NCI-H524 treated with DMSO at 0.1 percent for 48 hours (cell line): Measurements from ENCODE around the gene CXorf58.
"Not testable (repeated sequence)": the region's sequence is repeated elsewhere in the genome, so short reads cannot be mapped to it uniquely, and the experiment has no call there.

Experiments used
- DNase-seq: peaks from one replicate; lab custom pipeline; 2025; lab: John Stamatoyannopoulos, UW

The CXorf58 gene, protein sequence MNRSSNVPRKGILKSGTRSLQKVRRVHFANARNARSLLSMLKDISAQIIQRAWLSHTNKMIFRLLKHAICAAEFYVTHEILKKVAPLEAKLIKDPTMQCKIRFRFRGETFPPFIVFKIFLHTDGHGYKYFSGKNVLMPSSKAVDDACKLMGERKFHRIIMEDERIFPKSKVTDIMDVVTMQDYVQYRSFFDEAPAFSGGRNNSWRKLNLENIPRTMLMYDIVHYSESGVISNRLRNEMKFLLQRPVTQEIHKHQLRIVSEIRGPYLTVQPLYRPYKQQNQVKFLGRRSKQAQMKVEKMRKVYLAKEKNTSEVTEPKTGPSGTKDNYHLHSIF

DNA sequence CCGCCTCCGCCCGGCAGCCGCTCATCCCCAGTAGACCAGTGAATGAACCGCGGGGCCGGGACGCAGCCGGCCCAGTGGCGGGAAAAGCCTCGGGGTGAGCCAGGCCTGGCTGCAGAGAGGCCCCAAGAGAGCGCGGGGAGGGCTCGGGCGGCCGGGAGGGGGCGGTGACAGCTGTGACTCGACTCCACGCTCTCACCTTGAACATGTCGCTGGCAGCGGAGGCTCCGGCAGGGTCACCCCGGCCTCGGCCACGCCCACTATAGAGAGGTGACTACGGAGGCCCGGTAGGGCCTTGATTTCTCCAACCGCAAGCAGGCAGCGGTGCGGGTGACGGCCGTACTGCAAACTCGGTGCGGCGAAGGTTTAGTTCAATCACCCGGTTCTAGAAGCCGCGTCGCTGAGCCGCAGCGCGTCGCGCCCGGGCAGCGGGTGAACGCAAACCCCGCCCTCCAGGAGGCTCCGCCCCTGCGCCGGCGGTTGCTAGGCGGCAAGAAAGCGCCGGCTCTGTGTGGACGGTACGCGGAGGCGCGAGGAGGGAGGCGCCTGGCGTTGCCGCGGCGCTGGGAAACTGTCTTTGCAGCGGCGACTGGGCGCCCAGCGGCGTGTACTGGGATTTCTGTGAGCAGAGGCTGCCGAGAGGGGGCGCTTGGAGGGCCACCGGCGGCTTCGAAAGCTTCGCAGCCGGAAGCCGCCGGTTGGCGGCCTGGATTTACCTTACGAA, at the start of gene CXorf58, which contains the start of gene APOO:
Gene CXorf58 (plus strand): TSS at position 509 of the 721 bp plus-strand sequence. CDS start 2,297 bp downstream, outside the sequence.
Gene APOO (minus strand): TSS at position 441 of the 721 bp plus-strand sequence. CDS start 236 bp downstream, at position 205.
- DNase-seq: peak; percentile 83

DNA sequence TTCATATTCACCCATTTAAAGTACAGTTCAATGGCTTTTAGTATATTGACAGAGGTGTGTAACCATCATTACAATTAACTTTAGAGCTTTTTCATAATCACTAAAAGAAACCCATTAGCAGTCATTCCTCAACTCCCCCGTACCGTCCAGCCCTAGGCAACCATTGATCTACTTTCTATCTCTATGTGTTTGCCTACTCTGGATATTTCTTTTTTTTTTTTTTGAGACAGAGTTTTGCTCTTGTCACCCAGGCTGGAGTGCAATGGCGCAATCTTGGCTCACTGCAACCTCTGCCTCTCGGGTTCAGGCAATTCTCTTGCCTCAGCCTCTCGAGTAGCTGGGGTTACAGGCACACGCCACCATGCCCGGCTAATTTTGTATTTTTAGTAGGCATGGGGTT, 48.6 kb upstream of the CXorf58 start:
- not testable (repeated sequence) for DNase-seq

DNA sequence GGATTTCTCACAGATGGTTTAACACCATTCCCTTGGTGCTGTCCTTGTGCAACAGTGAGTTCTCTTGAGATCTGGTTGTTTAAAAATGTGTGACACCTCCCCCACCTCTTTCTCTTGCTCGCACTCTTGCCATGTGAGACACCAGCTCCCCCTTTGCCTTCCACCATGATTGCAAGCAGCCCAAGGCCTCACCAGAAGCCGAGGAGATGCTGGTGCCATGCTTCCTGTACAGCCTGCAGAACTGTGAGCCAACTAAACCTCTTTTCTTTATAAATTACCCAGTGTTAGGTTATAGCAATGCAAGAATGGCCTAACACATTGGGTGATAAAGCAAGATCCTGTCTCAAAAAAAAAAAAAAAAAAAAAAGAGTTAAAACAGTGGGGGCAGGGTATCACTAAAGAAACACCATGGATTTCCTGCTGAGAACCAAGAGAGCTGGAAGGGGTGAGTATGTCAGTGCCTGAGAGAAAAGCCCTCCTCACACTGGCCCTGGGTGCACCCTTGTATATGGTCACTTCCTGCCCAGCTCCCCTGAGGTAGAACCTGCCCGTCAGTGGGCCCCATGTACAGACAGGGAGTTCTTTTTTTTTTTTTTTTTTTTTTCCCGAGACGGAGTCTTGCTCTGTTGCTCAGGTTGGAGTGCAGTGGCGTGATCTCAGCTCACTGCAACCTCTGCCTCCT, 46.5 kb upstream of the CXorf58 start:
- DNase-seq: no peak

DNA sequence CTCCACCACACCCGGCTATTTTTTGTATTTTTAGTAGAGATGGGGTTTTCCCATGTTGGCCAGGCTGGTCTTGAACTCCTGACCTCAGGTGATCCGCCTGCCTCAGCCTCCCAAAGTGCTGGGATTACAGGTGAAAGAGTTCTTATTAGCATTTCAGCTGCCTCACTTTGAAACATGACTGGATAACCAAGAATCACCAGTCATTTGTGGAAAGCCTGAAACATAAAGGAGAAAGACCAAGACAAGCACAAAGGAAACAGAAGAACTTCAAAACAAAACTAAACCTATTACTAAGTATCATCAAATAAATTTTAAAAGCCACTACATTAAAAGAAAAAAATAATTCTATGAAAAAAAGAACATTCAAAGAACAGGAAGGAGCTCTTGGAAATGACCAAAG, 45.9 kb upstream of the CXorf58 start:
- DNase-seq: not testable (repeated sequence)

DNA sequence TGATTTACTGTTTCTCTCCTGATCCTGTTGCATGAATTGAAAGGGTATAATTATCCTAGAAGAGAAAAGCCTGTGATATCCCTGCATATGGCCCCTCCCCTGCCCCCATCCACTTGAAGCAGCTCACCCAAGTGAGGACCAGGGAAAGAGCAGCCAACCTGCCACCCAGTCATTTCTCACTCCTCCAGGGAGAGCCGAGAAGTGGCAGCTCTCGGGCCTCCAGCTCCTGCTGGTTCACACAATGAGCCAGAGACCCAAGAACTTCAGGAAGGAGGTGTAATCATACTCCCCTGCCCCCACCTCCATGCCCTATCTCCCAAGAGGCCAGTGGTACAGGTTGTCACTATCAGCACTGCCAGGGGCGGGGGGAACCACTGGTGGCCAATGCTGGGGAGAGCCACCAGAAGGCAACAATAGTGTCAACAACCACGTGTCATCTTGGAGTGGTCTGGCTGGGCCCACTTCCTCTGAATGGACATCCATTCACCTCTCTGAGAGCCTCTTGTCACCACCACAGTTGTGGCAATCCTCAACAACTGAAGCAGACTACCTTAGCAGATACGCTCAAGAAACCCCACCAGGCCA, 43.0 kb upstream of the CXorf58 start:
- DNase-seq: peak; percentile 14

DNA sequence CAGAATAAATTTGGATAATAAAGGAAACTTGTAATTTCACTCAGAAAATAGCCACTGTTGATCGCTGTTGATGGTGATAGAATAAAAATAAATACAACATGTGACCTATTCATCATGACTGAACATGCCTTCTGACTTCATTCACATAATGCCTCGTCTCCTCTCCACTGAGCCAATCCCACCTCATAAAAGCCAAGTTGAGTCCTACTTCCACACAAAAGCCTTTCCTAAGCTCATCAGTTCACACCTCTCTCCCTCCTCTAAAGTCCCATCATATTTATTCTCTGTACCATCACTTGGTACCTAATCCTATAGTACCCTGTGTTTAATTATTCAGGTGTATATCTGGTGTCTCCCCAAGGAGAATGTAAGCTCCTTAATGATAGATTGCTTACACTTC, 37.8 kb upstream of the CXorf58 start:
- no peak for DNase-seq

DNA sequence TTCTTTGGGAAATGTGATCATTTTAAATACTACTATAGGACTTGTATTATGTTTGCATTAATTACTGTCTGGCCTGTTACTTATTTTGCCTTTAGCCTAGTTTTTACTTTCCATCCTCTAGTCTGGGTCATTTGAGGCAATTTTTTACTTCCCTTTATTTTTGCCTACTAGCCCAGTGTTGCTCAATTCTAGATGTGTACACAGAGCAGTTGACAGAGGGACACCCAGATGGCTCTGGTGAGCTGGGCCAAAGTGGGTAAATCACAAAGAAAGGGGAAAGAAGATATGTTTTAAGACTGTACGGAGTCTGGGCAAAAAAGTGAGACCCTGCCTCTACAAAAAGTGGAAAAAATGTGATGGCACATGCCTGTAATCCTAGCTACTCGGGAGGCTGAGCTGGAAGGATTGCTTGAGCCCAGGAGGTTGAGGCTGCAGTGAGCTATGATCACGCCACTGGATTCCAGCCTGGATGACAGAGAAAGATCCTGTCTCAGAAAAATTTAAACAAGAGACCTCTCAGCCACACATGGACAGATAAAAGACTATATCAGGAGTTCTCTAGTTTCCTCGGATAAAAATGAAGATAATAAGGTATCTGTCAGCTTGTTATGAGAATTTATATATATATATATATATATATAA, 35.8 kb upstream of the CXorf58 start:
- DNase-seq: no peak

DNA sequence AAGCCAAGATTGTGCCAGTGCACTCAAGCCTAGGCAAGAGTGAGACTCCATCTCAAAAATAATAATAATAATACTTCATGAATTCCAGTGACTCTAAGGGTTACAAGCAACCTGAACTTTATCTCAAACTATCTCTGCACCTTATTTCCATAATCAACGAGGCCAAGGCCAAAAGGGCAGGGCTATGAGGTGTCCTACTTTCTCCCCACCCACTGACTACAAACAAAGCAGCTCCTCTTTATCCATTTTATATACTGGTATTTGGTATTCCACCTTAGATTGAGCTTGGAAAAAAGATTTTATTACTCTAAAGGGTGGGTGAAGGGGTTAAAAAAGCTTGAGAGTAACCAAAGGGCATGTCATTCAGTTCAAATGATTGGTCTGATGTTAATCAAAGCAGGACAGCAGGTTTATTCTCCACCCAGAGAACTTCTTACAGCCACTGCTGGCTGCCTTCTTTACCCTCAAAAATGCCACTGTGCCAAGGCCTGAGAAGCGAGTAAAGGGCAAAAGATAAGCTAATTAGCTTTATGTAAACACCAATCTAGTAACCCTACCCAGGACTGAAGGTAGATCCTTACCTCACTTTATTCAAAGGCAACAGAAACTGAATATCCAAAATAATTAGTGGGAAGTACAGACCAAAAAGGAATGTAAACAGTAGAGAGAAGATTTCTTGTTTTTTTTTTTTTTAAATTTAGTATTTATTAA, 28.3 kb upstream of the CXorf58 start:
- DNase-seq: no peak

DNA sequence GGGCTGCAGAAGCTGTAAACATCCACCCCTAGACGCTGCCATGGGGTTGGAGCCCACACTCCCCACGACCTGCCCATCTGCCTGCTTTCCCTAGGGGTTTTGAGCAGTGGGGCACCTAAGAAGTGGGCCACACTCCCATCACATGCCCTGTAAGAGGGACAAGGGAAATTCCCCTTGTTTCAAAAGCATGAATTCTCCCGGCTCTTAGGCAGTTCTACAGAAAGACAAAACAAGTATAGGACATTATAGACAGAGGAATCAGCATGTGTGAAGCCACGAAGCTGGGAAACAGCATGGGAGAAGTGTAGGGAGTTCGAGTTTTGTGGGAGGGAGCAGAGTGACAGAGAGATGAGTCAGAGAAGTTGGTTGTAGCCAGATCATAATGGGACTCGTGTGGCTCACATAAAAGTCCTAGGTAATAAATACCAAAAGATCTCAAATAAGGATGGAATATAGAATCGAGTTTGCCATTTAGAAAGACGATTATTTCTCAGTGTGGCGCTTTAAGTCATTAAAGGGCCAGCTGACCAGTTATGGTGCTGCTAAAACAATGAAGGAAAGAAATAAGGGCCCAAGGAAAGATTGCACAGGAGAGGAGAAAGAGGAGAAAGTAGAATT, 24.0 kb upstream of the CXorf58 start:
- DNase-seq: no peak

DNA sequence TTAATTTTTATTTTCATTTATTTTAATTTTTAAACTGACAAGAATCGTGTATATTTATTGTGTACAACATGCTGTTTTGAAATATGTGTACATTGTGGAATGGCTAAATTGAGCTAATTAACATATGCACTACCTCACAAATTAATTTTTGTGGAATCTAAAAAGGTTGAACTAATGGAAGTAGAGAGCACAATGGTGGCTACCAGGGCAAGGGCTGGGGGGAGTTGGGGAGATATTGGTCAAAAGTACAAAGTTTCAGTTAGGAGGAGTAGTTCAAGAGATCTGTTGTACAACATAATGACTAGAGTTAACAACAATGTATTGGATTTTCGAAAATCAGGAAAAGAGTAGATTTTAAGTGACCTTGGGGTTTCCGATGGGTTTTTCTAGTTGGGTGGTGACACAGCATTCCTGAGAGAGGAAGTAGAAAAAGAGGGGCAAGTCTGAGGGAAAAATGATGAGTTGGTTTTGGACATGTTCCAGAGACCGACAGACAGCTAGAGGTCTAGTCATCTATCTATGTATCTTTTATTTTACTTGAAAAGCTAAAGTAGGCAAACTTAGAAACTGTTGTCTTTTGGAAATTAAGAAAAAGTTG, 23.3 kb upstream of the CXorf58 start:
- DNase-seq: no peak

DNA sequence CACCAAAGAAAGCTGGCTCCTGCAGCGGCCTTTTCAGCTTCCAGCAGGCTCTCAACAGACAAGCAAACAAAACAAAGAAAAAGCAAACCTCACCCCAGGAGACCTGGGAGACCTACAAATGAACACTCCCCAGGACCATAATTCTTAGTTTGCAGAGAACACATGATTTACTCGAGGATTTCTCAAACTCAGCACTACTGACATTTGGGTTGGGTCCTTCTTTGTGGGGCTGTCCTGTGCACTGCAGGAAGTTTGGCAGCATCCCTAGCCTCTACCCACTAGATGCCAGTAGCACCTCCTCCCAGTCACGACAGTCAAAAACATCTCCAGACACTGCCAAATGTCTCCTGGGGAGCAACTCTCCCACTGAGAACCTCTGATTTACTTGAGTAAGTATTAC, 22.0 kb upstream of the CXorf58 start:
- no peak for DNase-seq

DNA sequence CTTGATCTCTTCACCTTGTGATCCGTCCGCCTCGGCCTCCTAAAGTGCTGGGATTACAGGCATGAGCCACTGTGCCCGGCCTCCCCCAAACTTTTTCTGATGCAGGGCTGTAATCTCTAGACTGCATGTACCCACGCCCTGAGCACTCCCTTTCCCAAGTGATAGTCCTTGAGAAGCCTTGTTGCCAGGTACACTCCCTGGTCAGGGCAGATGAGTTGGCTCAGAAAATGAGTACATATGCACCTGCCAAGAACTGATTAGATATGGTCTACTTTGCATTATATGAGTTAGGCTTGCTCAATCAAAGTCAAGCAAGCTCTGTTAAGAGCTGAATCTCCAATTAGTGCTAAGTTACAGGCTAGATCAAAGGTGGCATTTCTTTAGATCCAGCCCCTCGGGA, 20.4 kb upstream of the CXorf58 start:
- DNase-seq: no peak

DNA sequence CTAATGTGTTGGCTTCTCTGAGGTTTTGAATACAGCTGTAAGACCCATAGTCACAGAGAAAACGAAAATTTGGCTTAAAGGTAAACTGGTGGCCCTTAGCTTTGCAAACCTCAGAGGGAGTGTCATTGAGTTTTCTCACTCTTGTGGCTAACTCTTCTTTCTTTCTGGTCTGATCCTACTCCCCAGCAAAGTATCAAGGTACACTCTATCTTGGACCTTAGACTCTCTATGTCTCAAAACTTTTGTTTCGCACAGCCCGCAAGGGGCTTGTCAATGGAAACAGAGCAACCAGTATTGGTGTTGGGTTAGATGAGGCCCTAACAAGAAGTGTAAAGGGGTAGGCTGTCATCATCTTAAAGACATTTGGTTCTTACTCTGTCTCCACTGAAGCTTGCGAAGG, 19.9 kb upstream of the CXorf58 start:
- DNase-seq: no peak

DNA sequence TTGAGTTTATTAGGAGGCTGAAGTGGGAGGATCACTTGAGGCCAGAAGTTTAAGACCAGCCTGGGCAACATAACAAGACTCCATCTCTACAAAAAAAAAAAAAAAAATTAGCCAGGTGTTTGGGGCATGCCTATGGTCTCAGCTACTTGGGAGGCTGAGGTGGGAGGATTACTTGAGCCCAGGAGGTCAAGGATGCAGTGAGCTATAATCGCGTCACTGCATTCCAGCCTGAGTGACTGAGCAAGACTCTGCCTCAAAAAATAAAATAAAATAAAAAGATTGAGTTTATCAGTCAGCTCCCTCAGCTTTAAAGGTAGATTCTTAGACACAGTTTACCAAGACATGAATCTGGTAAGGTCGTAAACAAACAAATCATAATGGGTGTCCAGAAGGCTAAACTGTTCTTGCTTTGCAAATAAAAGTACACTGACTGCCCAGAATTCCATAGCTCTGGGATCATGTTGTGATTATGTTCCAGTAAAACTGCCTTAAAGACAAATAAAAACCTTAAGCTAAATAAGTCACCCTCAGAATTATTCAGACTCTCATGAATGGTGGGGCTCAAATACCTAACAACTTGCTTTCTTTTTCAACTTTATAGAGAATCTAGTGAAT, 18.8 kb upstream of the CXorf58 start:
- no peak for DNase-seq

DNA sequence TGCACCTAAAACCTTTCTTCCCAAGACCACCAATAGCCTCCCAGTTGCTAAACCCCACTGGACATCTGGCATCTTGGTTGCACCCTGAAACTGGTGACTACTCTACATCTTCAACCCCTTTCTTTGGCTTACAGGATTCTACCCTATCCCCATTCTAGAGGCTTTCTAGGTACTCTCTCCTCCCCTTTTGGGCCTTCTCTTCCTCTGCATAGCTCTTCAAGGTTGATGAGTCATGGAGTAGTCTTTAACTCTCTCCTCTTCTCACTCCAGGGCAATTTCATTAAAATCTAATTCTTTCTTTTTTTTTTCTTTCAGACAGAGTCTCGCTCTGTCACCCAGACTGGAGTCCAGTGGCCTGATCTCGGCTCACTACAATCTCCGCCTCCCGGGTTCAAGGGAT, 16.9 kb upstream of the CXorf58 start:
- no peak for DNase-seq

DNA sequence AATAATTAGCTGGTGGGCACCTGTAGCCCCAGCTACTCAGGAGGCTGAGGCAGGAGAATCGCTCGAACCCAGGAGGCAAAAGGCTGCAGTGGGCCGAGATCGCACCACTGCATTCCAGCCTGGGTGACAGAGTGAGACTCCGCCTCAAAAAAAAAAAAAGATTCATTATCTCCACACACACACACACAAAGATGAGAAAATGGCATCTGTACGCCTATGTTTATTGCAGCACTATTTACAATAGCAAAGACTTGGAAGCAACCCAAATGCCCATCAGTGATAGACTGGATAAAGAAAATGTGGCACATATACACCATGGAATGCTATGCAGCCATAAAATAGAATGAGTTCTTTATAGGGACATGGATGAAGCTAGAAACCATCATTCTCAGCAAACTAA, 12.8 kb upstream of the CXorf58 start:
- DNase-seq: not testable (repeated sequence)

DNA sequence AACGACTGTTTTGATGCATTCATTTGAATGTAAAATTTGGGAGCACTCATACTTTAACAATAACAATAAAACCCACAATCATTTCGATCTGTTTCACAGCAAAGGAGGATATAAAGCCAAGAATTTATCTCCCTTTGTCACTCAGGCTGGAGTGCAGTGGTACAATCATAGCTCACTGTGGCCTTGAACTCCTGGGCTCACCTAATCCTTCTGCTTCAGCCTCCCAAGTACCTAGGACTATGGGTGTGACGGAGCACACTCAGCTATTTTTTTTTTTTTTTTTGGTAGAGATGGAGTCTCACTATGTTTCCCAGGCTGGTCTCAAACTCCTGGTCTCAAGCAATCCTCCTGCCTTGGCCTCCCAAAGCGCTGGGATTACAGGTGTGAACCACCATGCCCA, 11.3 kb upstream of the CXorf58 start:
- DNase-seq: not testable (repeated sequence)

DNA sequence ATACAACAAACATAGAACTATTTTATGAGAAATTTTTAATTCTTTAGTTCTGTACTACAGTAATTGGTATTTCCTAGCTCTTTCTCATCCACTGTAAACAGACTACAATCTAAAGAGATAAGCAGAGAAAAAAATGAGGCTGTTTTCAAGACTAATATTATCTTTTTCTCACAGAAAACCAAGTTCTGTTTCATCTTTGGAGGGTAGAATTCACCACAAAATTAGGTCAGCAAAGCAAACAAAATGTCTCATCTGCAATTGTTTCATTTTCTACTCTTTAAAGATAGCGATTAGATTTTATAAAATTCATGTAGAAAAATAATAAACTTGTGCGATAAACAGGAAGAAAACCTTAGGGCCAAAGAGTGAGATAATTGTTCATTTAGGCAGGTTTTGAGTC, 10.8 kb upstream of the CXorf58 start:
- DNase-seq: no peak

DNA sequence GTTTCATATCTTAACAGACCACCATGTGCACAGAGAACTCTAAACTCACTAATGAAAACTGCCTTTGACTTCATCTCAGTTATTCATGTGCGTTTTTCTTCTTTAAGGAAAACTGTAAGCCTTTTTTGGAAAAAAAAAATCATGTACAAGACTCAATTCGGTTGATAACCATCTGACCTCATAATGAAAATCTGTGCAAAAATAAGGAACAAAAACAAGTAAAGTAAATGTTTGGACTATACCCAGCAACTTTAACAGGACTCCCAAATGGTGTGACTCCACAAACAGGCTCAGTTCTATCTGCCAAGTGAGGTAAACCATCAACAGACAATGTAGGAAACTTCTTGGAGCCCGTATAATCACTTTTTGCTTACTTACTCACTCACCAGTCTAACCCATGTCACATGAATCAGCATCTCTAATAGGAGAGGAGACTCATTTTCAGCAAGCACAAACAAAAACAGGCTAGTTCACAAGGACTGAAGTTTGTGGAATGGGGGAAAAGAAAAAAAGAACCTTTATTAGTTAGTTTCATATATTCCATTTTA, 9.3 kb upstream of the CXorf58 start:
- DNase-seq: no peak
